GM19043 (cell line): Measurements from ENCODE around the gene DLG1.

Experiments
- ATAC-seq: cut with Tn5 transposase; IDR thresholded peaks from one replicate; pipeline ENCODE4 v1.9.1; 2021; ENCODE audit warnings: low read depth; ENCODE audit not compliant: unreplicated experiment

Gene DLG1

GRCh38 chr3:197320582-197320981, 22.2 kb upstream of the DLG1 start:
- no peak for ATAC-seq

DNA sequence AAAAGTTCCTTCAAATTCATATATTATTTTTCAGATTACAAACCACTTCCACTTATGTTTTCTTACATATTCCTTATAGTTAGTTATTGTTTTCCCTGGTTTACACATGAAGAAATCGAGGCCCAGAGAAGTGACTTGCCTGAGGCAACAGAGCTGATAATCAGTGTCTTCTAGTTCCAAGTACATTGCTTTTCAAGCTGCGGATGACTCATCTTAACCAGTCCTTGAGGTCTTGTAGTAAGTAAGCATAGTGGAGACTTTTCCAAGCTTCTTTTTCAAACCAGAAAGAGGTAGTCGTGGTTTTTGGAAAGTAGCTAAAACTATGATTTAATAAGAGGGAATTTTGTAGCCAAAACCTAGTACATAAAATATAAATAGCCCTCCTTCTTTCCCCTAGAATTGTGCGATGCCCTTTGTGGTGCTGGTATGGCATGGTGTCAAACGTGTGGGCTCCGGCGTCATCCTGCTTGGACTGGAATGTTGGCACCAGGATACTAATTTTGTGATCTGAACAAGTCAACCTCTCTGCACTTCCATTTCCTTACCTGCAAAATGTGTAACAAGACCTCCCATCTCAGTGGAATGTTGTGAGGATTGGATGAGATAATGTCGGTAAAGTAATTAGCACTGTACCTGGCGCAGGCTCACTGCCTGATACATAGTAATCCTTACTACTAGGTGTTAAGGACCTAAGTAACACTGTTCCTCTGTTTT, 19.0 kb upstream of the DLG1 start:
- ATAC-seq = no peak

- ATAC-seq = no peak
Observed at GRCh38 chr3:197312431-197312830, 14.0 kb upstream of the DLG1 start.

- no peak for ATAC-seq
Observed at GRCh38 chr3:197311591-197311990, 13.2 kb upstream of the DLG1 start.

- ATAC-seq = no peak
Observed at GRCh38 chr3:197309528-197310361, 11.3 kb upstream of the DLG1 start.

- no peak for ATAC-seq
Observed at GRCh38 chr3:197308591-197308990, 10.2 kb upstream of the DLG1 start.

DNA sequence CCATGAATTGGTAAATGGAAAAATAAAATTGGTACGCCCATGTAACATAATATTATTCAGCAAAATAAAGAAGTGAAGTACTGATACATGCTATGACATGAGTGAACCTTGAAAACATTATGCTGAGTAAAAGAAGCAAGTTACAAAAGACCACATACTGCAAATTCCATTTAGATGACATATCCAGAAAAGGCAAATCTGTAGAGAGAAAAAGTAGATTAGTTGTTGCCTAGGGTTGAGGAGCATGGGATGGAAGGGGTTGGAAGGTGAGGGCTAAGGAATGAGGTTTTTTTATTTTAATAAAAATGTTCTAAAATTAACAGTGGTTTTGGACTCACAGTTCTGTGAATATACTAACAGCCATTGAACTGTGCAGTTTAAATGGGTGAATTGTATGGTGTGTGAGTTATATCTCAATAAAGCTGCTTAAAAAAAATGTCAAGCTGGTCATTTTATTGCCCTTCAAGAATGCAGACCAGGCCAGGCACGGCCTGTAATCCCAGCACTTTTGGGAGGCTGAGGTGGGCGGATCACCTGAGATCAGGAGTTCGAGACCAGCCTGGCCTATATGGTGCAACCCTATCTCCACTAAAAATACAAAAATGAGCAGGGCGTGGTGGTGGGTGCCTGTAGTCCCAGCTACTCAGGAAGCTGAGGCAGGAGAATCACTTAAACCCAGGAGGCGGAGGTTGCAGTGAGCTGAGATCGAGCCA, 8.1 kb upstream of the DLG1 start:
- ATAC-seq = no peak

DNA sequence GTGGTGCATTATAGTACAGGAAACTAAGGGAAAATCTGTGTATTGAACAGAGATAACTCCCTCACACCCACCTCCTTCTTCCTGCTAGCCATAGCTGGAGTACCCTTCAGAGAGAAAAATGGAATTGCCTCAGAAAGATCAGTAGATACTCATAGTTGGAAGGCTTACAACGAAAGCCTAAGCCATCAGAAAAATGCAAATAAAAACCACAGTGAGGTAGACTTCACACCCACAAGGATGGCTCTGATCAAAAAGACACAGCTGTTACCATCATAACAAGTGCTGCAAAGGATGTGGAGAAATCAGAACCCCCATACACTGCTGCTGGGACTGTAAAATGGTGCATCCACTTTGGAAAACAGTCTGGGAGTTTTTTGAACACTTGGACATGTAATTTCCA, 7.4 kb upstream of the DLG1 start:
- ATAC-seq = peak; percentile 97

GRCh38 chr3:197303452-197303851, 5.0 kb upstream of the DLG1 start:
- no peak for ATAC-seq

DNA sequence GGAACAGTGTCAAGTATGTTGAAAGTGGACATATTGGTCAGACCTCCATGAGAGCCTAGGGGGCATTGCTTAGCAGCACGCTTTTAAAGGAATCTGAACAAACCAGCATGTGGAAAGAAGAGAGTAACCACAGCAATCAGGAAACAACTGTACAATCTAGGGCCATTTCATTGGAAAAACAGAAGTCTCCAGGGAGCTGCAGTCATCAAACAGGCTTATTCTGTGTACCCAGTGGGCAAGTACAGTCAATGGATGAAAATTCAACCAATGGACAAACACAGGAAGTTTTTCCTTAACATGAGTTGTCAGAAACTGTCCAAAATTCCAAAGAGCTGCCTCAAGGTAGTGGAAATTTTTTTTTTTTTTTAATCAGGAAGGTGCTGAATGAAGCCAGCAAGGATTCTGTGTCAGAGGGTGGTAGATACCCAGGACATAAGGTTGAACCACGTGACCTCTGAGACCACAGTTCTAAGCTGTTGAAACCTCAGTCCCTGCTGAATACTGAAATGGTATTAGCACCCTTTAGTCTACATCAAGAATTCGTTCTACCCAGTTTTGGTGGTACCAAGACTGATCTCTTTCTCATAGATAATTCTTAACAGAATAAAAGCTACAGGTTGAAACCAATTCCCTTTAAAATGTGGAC, 4.4 kb upstream of the DLG1 start:
- no peak for ATAC-seq

DNA sequence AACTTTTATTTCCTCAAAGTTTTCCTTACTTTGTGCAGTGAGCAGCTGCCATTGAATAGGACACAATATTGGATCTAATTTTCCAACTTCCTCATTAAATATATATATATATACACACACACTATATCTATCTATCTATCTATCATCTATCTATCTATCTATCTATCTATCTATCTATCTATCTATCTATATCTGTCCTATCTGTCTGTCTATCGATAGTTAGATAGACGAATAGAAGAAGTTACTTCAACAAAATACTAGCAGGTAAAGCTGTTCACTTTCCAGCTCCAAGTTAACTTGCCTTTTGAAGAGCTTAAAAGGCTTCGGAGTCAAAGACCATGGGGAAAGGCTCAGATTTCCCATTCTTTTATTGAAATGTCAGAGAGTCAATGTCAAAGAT, 3.6 kb upstream of the DLG1 start:
- no peak for ATAC-seq

DNA sequence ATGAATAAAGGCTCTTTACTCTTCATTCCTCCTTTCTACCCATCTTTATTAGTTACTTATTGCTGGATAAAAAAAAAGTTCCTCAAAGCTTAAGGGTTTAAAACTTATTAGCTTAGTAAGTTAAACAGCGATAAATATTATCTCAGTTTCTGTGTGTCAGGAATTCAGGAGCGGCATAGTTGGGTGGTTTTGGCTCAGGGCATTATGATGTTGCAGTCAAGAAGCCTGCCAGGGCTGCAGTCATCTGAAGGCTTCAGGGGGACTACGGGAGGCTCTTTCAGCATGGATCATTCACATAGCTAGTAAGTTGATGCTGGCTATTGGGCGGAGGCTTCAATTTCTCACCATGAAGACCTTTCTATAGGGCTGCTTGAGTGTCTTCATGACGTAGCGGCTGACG, 1.9 kb upstream of the DLG1 start:
- ATAC-seq = no peak

DNA sequence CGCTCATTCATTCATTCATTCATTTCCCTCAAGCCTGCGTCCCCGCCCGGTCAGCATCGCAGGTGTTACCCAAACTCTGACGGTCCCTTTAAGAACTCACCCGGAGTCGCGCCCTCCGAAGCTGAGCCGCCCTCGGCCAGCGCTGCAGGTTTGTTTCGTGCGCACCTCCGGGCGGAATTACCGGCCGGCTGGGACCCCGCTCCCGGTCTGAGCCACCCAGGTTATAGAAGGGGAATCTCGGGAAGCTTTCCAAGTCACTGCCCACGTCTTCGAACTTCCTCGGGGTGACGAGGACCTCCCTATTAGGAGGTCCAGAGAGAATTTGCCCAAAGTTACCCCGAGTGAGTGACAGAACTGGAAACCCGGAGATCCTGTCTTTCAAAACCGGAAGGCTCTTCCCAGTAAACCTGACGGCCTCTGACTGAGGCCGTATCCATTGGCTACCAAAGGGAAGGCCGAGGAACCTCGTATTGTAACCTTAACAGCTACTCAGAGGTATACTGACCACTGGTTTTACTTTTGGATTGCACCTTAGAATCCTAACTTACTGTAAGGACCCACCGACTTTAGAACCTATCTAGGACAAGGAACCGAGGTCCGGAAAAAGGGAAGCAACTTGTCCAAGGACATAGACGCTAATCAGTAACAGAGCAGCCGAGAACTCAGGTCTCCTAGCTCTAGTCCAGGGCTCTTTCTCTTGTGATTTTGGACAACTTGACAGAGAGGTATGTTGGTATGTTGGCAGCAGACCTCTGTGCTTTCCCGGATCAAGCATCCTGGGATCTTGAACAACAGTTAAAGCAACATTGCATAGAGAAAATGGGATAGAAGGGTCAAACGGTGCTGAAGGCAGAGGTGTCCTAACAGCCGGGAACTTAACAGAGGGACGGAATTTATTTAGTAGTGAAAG, 788 bp upstream of the DLG1 start:
- peak; percentile 31 for ATAC-seq

GRCh38 chr3:197297476-197298340, 704 bp downstream of the DLG1 start:
- peak; percentile 66 for ATAC-seq

DNA sequence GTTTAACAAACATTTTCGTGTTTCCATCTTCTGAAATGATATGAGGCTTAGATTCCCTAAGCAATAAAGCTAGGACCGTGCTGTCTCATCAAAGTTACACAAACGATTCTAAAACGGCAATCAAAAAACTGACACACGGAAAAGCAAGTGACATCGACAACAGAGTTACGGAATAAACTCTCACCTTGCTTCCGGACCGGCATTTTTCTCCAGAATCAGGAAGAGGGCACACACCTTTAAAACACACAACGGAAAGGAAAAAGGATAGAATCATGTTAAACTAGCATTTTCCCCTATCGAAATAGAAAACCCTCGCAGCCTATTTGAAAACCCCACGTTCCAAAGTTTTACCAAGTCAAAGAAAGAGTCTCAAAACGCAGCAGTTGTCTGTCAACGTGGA, 1.4 kb downstream of the DLG1 start:
- ATAC-seq = no peak

GRCh38 chr3:197296545-197296944, 1.9 kb downstream of the DLG1 start:
- ATAC-seq = no peak

DNA sequence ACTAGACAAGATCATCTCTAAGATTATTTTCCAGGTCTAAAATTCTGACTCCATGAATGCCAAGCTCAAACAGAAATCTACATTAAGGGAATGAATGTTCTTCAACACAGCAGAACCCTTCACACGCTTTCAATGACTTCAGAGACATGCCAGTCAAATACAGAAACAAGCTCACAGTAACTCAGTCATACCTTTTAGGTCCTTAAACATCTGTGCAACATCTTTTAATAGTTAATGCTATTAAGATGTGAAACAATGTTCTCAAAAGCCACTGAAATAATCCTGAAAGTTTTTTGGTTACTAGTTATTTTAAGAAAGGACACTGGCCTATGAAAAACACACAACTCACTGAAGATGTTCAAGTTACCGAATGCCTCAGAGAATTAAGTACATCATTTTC, 2.5 kb downstream of the DLG1 start:
- no peak for ATAC-seq

- no peak for ATAC-seq
Observed at GRCh38 chr3:197293605-197294237, 4.7 kb downstream of the DLG1 start.

DNA sequence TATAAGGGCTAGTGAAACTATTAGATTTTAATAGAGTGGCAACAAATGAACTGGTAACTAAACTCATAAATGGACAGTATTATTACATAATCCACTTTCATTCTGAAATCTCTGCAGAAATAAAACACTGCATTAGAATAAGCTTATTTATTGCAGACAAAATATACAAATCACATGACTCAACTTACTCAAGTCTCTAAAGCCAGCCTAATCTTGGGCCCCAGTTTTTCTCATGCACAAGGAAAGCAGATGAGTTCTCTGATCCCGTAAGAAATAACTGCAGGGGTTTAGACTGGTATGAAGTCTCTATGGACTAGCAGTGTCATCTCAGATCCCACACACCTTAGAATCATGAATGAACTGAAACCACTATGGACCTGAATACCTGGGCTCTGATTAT, 5.8 kb downstream of the DLG1 start:
- ATAC-seq = no peak
